Skeletal muscle satellite cell (primary cell): ENCODE results near the gene GLIS1.

Source experiments
- H3K27me3 ChIP-seq: 2 replicates; pipeline ENCODE4 v1.7.0; 2013; ENCODE audit warnings: low read length; ENCODE audit not compliant: control insufficient read depth, insufficient read depth
- H3K36me3 ChIP-seq: 2 replicates; pipeline ENCODE4 v1.7.0; 2013; ENCODE audit warnings: mild to moderate bottlenecking, control low read depth, low read length; ENCODE audit not compliant: insufficient read depth
- H3K4me1 ChIP-seq: 2 replicates; pipeline ENCODE4 v1.7.0; 2013; ENCODE audit warnings: low read length; ENCODE audit not compliant: control insufficient read depth, insufficient read depth
- H3K4me2 ChIP-seq: 2 replicates; pipeline ENCODE4 v1.7.0; 2013; ENCODE audit warnings: mild to moderate bottlenecking, low read length
- H3K4me3 ChIP-seq: 2 replicates; pipeline ENCODE4 v1.7.0; 2013; ENCODE audit warnings: low read length
- H3K9ac ChIP-seq: 2 replicates; pipeline ENCODE4 v1.7.0; 2013; ENCODE audit warnings: mild to moderate bottlenecking, low read depth, low read length, moderate library complexity
- H3K9me3 ChIP-seq: replicated peaks from 2 replicates; pipeline ENCODE4 v1.7.0; 2013; ENCODE audit warnings: mild to moderate bottlenecking, control low read depth, low read length

Gene GLIS1

GRCh38 chr1:53529555-53529954 is 209.4 kb downstream of the GLIS1 start:
- H3K27me3 ChIP-seq, result no peaks in the 10 kb centered on the region
- H3K9ac ChIP-seq, result no peak overlapping the region
- H3K4me1 ChIP-seq, result peaks cover 9% of the 10 kb centered on the region
- no peak overlapping the region for H3K4me2 ChIP-seq
- H3K4me3 ChIP-seq, result no peak overlapping the region
- no peaks in the 10 kb centered on the region for H3K9me3 ChIP-seq
- H3K36me3 ChIP-seq, result peaks cover 21% of the 10 kb centered on the region

- no peak overlapping the region for H3K4me2 ChIP-seq
- H3K4me1 ChIP-seq, result peaks cover 9% of the 10 kb centered on the region
- no peak overlapping the region for H3K4me3 ChIP-seq
- peaks cover 28% of the 10 kb centered on the region for H3K36me3 ChIP-seq
- H3K9ac ChIP-seq, result no peak overlapping the region
- no peaks in the 10 kb centered on the region for H3K27me3 ChIP-seq
- no peaks in the 10 kb centered on the region for H3K9me3 ChIP-seq
Observed at GRCh38 chr1:53527368-53527767, 211.6 kb downstream of the GLIS1 start.

- peaks cover 9% of the 10 kb centered on the region for H3K4me1 ChIP-seq
- H3K36me3 ChIP-seq, result peaks cover 36% of the 10 kb centered on the region
- no peak overlapping the region for H3K4me3 ChIP-seq
- no peaks in the 10 kb centered on the region for H3K9me3 ChIP-seq
- no peak overlapping the region for H3K9ac ChIP-seq
- H3K4me2 ChIP-seq, result no peak overlapping the region
- no peaks in the 10 kb centered on the region for H3K27me3 ChIP-seq
Observed at GRCh38 chr1:53526451-53527101, 212.4 kb downstream of the GLIS1 start.

- no peaks in the 10 kb centered on the region for H3K27me3 ChIP-seq
- H3K9me3 ChIP-seq, result no peaks in the 10 kb centered on the region
- no peak overlapping the region for H3K9ac ChIP-seq
- H3K4me3 ChIP-seq, result no peak overlapping the region
- H3K4me1 ChIP-seq, result peaks cover 9% of the 10 kb centered on the region
- no peak overlapping the region for H3K4me2 ChIP-seq
- peaks cover 41% of the 10 kb centered on the region for H3K36me3 ChIP-seq
Observed at GRCh38 chr1:53525595-53525994, 213.4 kb downstream of the GLIS1 start.

GRCh38 chr1:53524428-53525375 is 214.3 kb downstream of the GLIS1 start:
- H3K9me3 ChIP-seq, result no peaks in the 10 kb centered on the region
- H3K9ac ChIP-seq, result no peak overlapping the region
- H3K27me3 ChIP-seq, result no peaks in the 10 kb centered on the region
- H3K36me3 ChIP-seq, result peaks cover 48% of the 10 kb centered on the region
- peaks cover 9% of the 10 kb centered on the region for H3K4me1 ChIP-seq
- H3K4me3 ChIP-seq, result no peak overlapping the region
- H3K4me2 ChIP-seq, result no peak overlapping the region

- H3K4me2 ChIP-seq, result no peak overlapping the region
- peaks cover 7% of the 10 kb centered on the region for H3K4me1 ChIP-seq
- no peaks in the 10 kb centered on the region for H3K27me3 ChIP-seq
- H3K4me3 ChIP-seq, result no peak overlapping the region
- no peak overlapping the region for H3K9ac ChIP-seq
- peaks cover 55% of the 10 kb centered on the region for H3K36me3 ChIP-seq
- H3K9me3 ChIP-seq, result no peaks in the 10 kb centered on the region
Observed at GRCh38 chr1:53521924-53522552, 216.9 kb downstream of the GLIS1 start.

DNA sequence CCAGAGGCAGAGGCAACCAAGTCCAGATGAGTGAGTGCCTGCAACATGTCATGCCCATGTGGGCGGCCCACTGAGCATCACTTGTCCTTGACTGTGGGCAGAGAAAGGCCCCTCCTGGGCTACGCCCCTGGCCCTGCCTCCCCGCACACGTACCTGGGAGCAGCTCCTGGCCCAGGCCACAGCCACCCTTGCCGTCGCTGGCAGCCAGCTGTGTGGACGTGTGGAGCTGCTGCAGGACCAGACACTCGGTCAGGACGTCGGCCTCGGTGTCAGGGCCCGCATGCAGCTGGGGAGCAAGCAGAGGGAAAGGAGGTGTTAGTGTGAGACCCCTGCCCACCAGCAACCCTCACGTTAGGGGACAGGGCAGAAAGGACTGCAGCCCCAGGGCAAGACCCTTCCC is 218.5 kb downstream of the GLIS1 start:
- Histone ChIP-seq H3K4me1 (no peaks in the 10 kb centered on the region), H3K4me2 (no peak overlapping the region), H3K4me3 (no peak overlapping the region), H3K36me3 (peaks cover 61% of the 10 kb centered on the region), H3K9me3 (no peaks in the 10 kb centered on the region), H3K27me3 (no peaks in the 10 kb centered on the region), H3K9ac (no peak overlapping the region)

DNA sequence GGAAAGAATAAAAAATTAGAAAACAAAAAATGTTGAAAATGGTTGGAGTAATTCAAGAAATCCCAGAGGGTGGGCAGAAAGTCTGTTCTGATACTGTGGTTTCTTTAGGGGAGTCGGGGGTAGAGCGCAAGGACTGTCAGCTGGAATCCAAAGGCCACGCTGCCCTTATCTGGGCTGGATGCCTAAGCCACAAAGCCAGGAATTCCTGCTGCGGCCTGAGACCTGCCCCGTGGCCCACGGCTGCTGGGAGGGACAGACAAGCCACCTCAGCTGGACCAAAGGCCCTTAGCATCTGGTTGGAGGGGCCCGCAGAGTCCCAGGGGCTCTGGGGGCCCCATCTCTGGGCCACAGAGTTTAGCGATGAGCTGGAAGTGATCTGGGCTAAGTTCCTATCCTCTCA is 219.5 kb downstream of the GLIS1 start:
- no peak overlapping the region for H3K9ac ChIP-seq
- no peaks in the 10 kb centered on the region for H3K9me3 ChIP-seq
- H3K4me1 ChIP-seq, result no peaks in the 10 kb centered on the region
- H3K27me3 ChIP-seq, result no peaks in the 10 kb centered on the region
- peaks cover 64% of the 10 kb centered on the region for H3K36me3 ChIP-seq
- H3K4me2 ChIP-seq, result no peak overlapping the region
- H3K4me3 ChIP-seq, result no peak overlapping the region

DNA sequence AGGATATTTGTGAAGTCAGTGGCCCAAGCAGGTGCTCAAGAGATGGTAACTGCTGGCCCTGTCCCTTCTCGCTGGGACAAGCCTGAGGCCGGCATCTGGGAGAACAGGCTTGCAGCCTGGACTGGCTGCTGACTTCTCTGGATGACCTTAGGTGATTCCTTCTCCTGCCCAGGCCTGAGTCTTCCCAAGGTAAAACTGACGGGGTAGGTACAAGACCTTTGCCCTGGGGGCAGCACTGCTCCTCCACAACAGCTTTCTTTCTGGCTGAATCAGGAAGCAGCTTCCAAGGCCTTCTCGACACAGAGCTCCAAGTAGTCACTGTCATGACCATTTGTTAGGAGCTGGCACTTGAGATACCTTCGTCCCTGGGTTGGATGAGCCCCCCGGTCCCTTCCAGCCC is 220.2 kb downstream of the GLIS1 start:
- Histone ChIP-seq H3K9ac (no peak overlapping the region), H3K4me2 (no peak overlapping the region), H3K27me3 (no peaks in the 10 kb centered on the region), H3K4me3 (no peak overlapping the region), H3K4me1 (no peaks in the 10 kb centered on the region), H3K36me3 (peaks cover 67% of the 10 kb centered on the region), H3K9me3 (no peaks in the 10 kb centered on the region)

GRCh38 chr1:53517821-53518352 is 221.1 kb downstream of the GLIS1 start:
- Histone ChIP-seq H3K36me3 (peaks cover 70% of the 10 kb centered on the region), H3K4me3 (no peak overlapping the region), H3K4me2 (no peak overlapping the region), H3K27me3 (no peaks in the 10 kb centered on the region), H3K9me3 (no peaks in the 10 kb centered on the region), H3K4me1 (peaks cover 6% of the 10 kb centered on the region), H3K9ac (no peak overlapping the region)

GRCh38 chr1:53517109-53517508 is 221.9 kb downstream of the GLIS1 start:
- peaks cover 69% of the 10 kb centered on the region for H3K36me3 ChIP-seq
- no peak overlapping the region for H3K4me2 ChIP-seq
- H3K4me3 ChIP-seq, result no peak overlapping the region
- H3K4me1 ChIP-seq, result peaks cover 12% of the 10 kb centered on the region
- H3K9me3 ChIP-seq, result no peaks in the 10 kb centered on the region
- H3K27me3 ChIP-seq, result no peaks in the 10 kb centered on the region
- H3K9ac ChIP-seq, result no peak overlapping the region
